Measurements from ENCODE around the gene PCDHB13. TPM values are rescaled to one million over a fixed set of nuclear protein-coding genes. Genes with fewer than 3 reads are reported as not detected.
A peak's percentile ranks its signal among the peaks of the same experiment; 100 is the strongest.
"Not testable (repeated sequence)": the region's sequence is repeated elsewhere in the genome, so short reads cannot be mapped to it uniquely, and the experiment has no call there.

The PCDHB13 gene
- polyA plus RNA-seq (2013, experiment 1 of 2) = 1.0 TPM
- 1.1 TPM for polyA plus RNA-seq (2013, experiment 2 of 2)

GRCh38 chr5:141213656-141214339 lies at the start of gene PCDHB13:
Gene PCDHB13 (plus strand): TSS chr5:141213919. CDS start chr5:141214124, 205 bp downstream.
- not testable (repeated sequence) for H3K36me3 ChIP-seq (replicated peaks in 1 of 2; ENCODE audit: control insufficient read depth in 2 of 2, insufficient read depth in 2 of 2, low read length in 2 of 2); H3K18ac ChIP-seq (ENCODE audit: low read length); H3K23ac ChIP-seq (ENCODE audit: low read depth, low read length, poor library complexity); H3K4me2 ChIP-seq (ENCODE audit: insufficient read depth, low read length, poor library complexity, severe bottlenecking); H2AFZ ChIP-seq (ENCODE audit: low read length); H3K27ac ChIP-seq (replicated peaks; ENCODE audit: low read length); H2BK15ac ChIP-seq (ENCODE audit: low read length); H3K14ac ChIP-seq (ENCODE audit: low read length); H4K8ac ChIP-seq (ENCODE audit: low read depth, low read length); H3K9ac ChIP-seq (ENCODE audit: low read depth, low read length, poor library complexity); H4K91ac ChIP-seq (ENCODE audit: low read depth, low read length, poor library complexity); H2AK5ac ChIP-seq (ENCODE audit: low read depth, low read length); H3K4me3 ChIP-seq (ENCODE audit: low read length in 2 of 2); H3K79me1 ChIP-seq (ENCODE audit: low read depth, low read length); H2BK12ac ChIP-seq (ENCODE audit: low read length); H3K4ac ChIP-seq (ENCODE audit: low read length); H2BK120ac ChIP-seq (ENCODE audit: low read depth, low read length); DNase-seq (ENCODE audit: low spot score); H3K4me1 ChIP-seq (ENCODE audit: control insufficient read depth in 2 of 2, insufficient read depth in 1 of 2, low read depth in 1 of 2, low read length in 2 of 2); H3K27me3 ChIP-seq (ENCODE audit: control insufficient read depth in 3 of 3, insufficient read depth in 3 of 3, low read depth in 1 of 3, low read length in 3 of 3); H2BK5ac ChIP-seq (ENCODE audit: low read length)
- WGBS, 2 donors (ENCODE audit: extremely low coverage in 2 of 2, insufficient read length in 2 of 2, insufficient replicate concordance in 1 of 2) = no CpG with 5 or more reads among the region's 18 CpGs
- peaks cover 2 to 15% of the 10 kb centered on the region in 2 donors for H3K9me3 ChIP-seq (replicated peaks in 1 of 2; ENCODE audit: control insufficient read depth in 2 of 2, insufficient read depth in 1 of 2, low read depth in 1 of 2, low read length in 2 of 2)

- Histone ChIP-seq H3K23ac (ENCODE audit: low read depth, low read length, poor library complexity) (no peak within 1 kb of the TSS), H3K4me2 (ENCODE audit: insufficient read depth, low read length, poor library complexity, severe bottlenecking) (no peak within 1 kb of the TSS), H2BK15ac (ENCODE audit: low read length) (no peak within 1 kb of the TSS), H3K9ac (ENCODE audit: low read depth, low read length, poor library complexity) (no peak within 1 kb of the TSS), H4K8ac (ENCODE audit: low read depth, low read length) (no peak within 1 kb of the TSS), H3K14ac (ENCODE audit: low read length) (no peak within 1 kb of the TSS), H3K27me3 (ENCODE audit: control insufficient read depth in 3 of 3, insufficient read depth in 3 of 3, low read depth in 1 of 3, low read length in 3 of 3) (no peaks in the 10 kb centered on the region), H3K18ac (ENCODE audit: low read length) (no peak within 1 kb of the TSS), H3K79me1 (ENCODE audit: low read depth, low read length) (no peaks in the 10 kb centered on the region), H2BK12ac (ENCODE audit: low read length) (no peak within 1 kb of the TSS), H3K4me3 (ENCODE audit: low read length in 2 of 2) (no peak within 1 kb of the TSS), H2BK120ac (ENCODE audit: low read depth, low read length) (no peak within 1 kb of the TSS), H3K27ac (replicated peaks; ENCODE audit: low read length) (no peak within 1 kb of the TSS), H3K36me3 (replicated peaks in 1 of 2; ENCODE audit: control insufficient read depth in 2 of 2, insufficient read depth in 2 of 2, low read length in 2 of 2) (no peaks in the 10 kb centered on the region), H2BK5ac (ENCODE audit: low read length) (peak within 1 kb of the TSS; percentile 24), H4K91ac (ENCODE audit: low read depth, low read length, poor library complexity) (no peak within 1 kb of the TSS), H3K4ac (ENCODE audit: low read length) (no peak within 1 kb of the TSS), H3K9me3 (replicated peaks in 1 of 2; ENCODE audit: control insufficient read depth in 2 of 2, insufficient read depth in 1 of 2, low read depth in 1 of 2, low read length in 2 of 2) (peaks cover 10 to 15% of the 10 kb centered on the region in 2 donors), H3K4me1 (ENCODE audit: control insufficient read depth in 2 of 2, insufficient read depth in 1 of 2, low read depth in 1 of 2, low read length in 2 of 2) (no peaks in the 10 kb centered on the region), H2AK5ac (ENCODE audit: low read depth, low read length) (no peak within 1 kb of the TSS), H2AFZ (ENCODE audit: low read length) (peak within 1 kb of the TSS; percentile 79)
- no CpG with 5 or more reads among the region's 20 CpGs for WGBS, 2 donors (ENCODE audit: extremely low coverage in 2 of 2, insufficient read length in 2 of 2, insufficient replicate concordance in 1 of 2)
- no peak for DNase-seq (ENCODE audit: low spot score)
These were observed 41.1 kb upstream of the PCDHB13 start, which contains the start of gene PCDHB7 for GRCh38 chr5:141172381-141173204. Gene PCDHB7 (plus strand): TSS chr5:141172644. CDS start chr5:141172836, 192 bp downstream.

- not testable (repeated sequence) for H3K9ac ChIP-seq (ENCODE audit: low read depth, low read length, poor library complexity); H3K14ac ChIP-seq (ENCODE audit: low read length); H3K4ac ChIP-seq (ENCODE audit: low read length); H2AK5ac ChIP-seq (ENCODE audit: low read depth, low read length); H4K8ac ChIP-seq (ENCODE audit: low read depth, low read length); H2BK5ac ChIP-seq (ENCODE audit: low read length); H3K36me3 ChIP-seq (replicated peaks in 1 of 2; ENCODE audit: control insufficient read depth in 2 of 2, insufficient read depth in 2 of 2, low read length in 2 of 2); H3K18ac ChIP-seq (ENCODE audit: low read length); DNase-seq (ENCODE audit: low spot score); H3K79me1 ChIP-seq (ENCODE audit: low read depth, low read length); H3K27me3 ChIP-seq (ENCODE audit: control insufficient read depth in 3 of 3, insufficient read depth in 3 of 3, low read depth in 1 of 3, low read length in 3 of 3); H3K27ac ChIP-seq (replicated peaks; ENCODE audit: low read length); H3K4me2 ChIP-seq (ENCODE audit: insufficient read depth, low read length, poor library complexity, severe bottlenecking); H3K4me3 ChIP-seq (ENCODE audit: low read length in 2 of 2); H3K4me1 ChIP-seq (ENCODE audit: control insufficient read depth in 2 of 2, insufficient read depth in 1 of 2, low read depth in 1 of 2, low read length in 2 of 2); H2AFZ ChIP-seq (ENCODE audit: low read length); H2BK15ac ChIP-seq (ENCODE audit: low read length); H2BK12ac ChIP-seq (ENCODE audit: low read length); H4K91ac ChIP-seq (ENCODE audit: low read depth, low read length, poor library complexity); H2BK120ac ChIP-seq (ENCODE audit: low read depth, low read length)
- peaks cover 11 to 15% of the 10 kb centered on the region in 2 donors for H3K9me3 ChIP-seq (replicated peaks in 1 of 2; ENCODE audit: control insufficient read depth in 2 of 2, insufficient read depth in 1 of 2, low read depth in 1 of 2, low read length in 2 of 2)
- no CpG with 5 or more reads among the region's 79 CpGs for WGBS, 2 donors (ENCODE audit: extremely low coverage in 2 of 2, insufficient read length in 2 of 2, insufficient replicate concordance in 1 of 2)
- peak overlapping the region; percentile 20 for H3K23ac ChIP-seq (ENCODE audit: low read depth, low read length, poor library complexity)
These were observed 39.2 kb upstream of the PCDHB13 start for GRCh38 chr5:141174291-141175104.
